ENCODE data around the gene CHST11.

The CHST11 gene

GRCh38 chr12:104702565-104703139 lies 245.9 kb downstream of the CHST11 start:
- DNase-seq, result no peak

GRCh38 chr12:104703372-104703771 lies 246.6 kb downstream of the CHST11 start:
- no peak for DNase-seq

- no peak for DNase-seq
These were observed 247.6 kb downstream of the CHST11 start for GRCh38 chr12:104704224-104704779.

- DNase-seq, result no peak
These were observed 250.4 kb downstream of the CHST11 start for GRCh38 chr12:104707194-104707593.

- DNase-seq, result no peak
These were observed 251.2 kb downstream of the CHST11 start for GRCh38 chr12:104707794-104708558.

- DNase-seq, result no peak
These were observed 252.1 kb downstream of the CHST11 start for GRCh38 chr12:104708891-104709290.

GRCh38 chr12:104709692-104710435 lies 253.1 kb downstream of the CHST11 start:
- DNase-seq, result no peak

- DNase-seq, result peak; percentile 34 to 57
These were observed 254.4 kb downstream of the CHST11 start for GRCh38 chr12:104710940-104711689.

GRCh38 chr12:104712477-104712876 lies 255.7 kb downstream of the CHST11 start:
- no peak for DNase-seq

- no peak for DNase-seq
These were observed 256.2 kb downstream of the CHST11 start for GRCh38 chr12:104712968-104713367.

- DNase-seq, result no peak
These were observed 256.7 kb downstream of the CHST11 start for GRCh38 chr12:104713444-104713843.

- no peak for DNase-seq
These were observed 257.6 kb downstream of the CHST11 start for GRCh38 chr12:104714369-104714768.

GRCh38 chr12:104716172-104716571 lies 259.4 kb downstream of the CHST11 start:
- no peak for DNase-seq

- DNase-seq, result no peak
These were observed 261.7 kb downstream of the CHST11 start for GRCh38 chr12:104718304-104718929.

- peak; percentile 41 for DNase-seq
These were observed 263.1 kb downstream of the CHST11 start for GRCh38 chr12:104719700-104720338.

GRCh38 chr12:104720339-104721038 lies 263.7 kb downstream of the CHST11 start:
- DNase-seq, result peak; percentile 30 to 32

- DNase-seq, result no peak
These were observed 264.3 kb downstream of the CHST11 start for GRCh38 chr12:104721039-104721405.

- no peak for DNase-seq
These were observed 265.2 kb downstream of the CHST11 start for GRCh38 chr12:104721936-104722335.

- DNase-seq, result no peak
These were observed 266.1 kb downstream of the CHST11 start for GRCh38 chr12:104722601-104723534.

- no peak for DNase-seq
These were observed 267.1 kb downstream of the CHST11 start for GRCh38 chr12:104723895-104724294.
